ENCODE results near the gene FMN1. TPM values are rescaled to one million over a fixed set of nuclear protein-coding genes. Genes with fewer than 3 reads are reported as not detected.

FMN1 gene
- 10 to 100 TPM in 5 of 7 donors, 1 to 10 TPM in 2; 3.6 to 42.1 (median 19.6) TPM for total RNA-seq
- under 1 TPM; 0.43 to 0.83 (median 0.71) TPM for polyA plus RNA-seq
- long read RNA-seq, donor 1: 0 reads
- long read RNA-seq, donor 2: 0 reads

- no peaks in the 10 kb centered on the region for H3K36me3 ChIP-seq
- H3K27me3 ChIP-seq (replicated peaks in 1 of 7): peaks cover 0 to 22% (median 5%) of the 10 kb centered on the region in 7 donors
- peak within 1 kb of the TSS; percentile 30 to 64 (median 42) for H3K4me3 ChIP-seq
- WGBS, 5 donors: 8 to 19% (median 10%) methylated on average over 28 to 46 of the region's 46 CpGs
- peak within 1 kb of the TSS in 6 of 8 donors; percentile 51 to 71 (median 61) for H3K27ac ChIP-seq
- no peaks in the 10 kb centered on the region for H3K9me3 ChIP-seq
- intact Hi-C loops (cut with DNase I; ENCODE audit: low total_unique reads): no loop called here
- H3K4me1 ChIP-seq: peaks cover 0 to 16% (median 12%) of the 10 kb centered on the region in 6 donors
- TF ChIP-seq POLR2A (IDR thresholded peaks at IDR 0.05) (no peak), CTCF (IDR thresholded peaks at IDR 0.05 in 8 of 11, conservative IDR thresholded peaks at IDR 0.05 in 3 of 11) (no peak), POLR2AphosphoS5 (IDR thresholded peaks at IDR 0.05) (peak; percentile 68 to 83 (median 77))
- DNase-seq: peak; percentile 96
These were observed at the start of gene FMN1 for GRCh38 chr15:33194704-33195670. Gene FMN1 (minus strand): TSS chr15:33194714. CDS start chr15:33154914, 39,800 bp downstream.

DNA sequence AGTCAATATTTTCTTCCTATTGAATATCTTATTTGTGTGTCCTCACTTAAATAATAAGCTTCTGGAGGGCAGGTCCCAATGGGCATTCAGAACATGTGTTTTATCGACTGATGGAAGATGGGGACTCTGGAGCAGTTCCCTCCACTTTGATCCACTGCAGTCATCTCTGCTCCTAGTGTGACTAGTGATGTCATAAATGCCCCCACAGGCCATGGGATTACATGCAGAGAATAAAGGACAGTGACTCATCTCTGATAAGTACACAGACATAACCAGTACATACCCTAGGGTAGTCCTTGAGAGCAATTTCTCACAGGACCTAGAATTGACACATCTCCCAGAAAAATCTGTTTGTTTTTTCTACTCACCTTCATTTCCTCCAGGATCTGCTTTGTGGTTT is 49.4 kb upstream of the FMN1 start:
- Histone ChIP-seq H3K9me3 (no peaks in the 10 kb centered on the region), H3K36me3 (no peaks in the 10 kb centered on the region), H3K27ac (no peak overlapping the region), H3K27me3 (replicated peaks in 1 of 7) (peaks cover 0 to 5% (median 0%) of the 10 kb centered on the region in 7 donors), H3K4me3 (no peak overlapping the region), H3K4me1 (no peaks in the 10 kb centered on the region)
- 69 to 100% (median 90%) methylated on average over 1 of the region's 1 CpG for WGBS, 5 donors
- intact Hi-C loops (cut with DNase I; ENCODE audit: low total_unique reads): no loop called here
- no peak for TF ChIP-seq POLR2AphosphoS5 (IDR thresholded peaks at IDR 0.05)
- no peak for TF ChIP-seq POLR2A (IDR thresholded peaks at IDR 0.05)
- no peak for TF ChIP-seq CTCF (IDR thresholded peaks at IDR 0.05 in 8 of 11, conservative IDR thresholded peaks at IDR 0.05 in 3 of 11)
- no peak for DNase-seq

DNA sequence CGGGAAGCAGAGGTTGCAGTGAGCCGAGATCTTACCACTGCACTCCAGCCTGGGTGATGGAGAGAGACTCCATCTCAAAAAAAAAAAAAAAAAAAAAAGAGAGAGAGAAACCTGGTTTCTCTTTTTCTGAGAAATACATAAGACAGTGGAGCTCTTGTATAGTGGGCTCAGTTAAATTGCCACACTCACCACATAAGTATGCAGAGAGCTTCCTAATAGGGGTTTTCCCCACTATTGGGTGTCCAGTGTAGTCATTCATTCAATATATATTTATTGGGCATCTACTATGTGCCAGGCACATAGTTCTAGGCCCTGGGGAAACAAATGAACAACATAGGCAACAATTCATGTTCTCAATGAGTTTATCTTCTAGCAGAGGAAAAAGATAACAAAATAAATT is 48.9 kb upstream of the FMN1 start:
- no peak for DNase-seq
- H3K4me1 ChIP-seq: no peaks in the 10 kb centered on the region
- WGBS, 5 donors: 87 to 97% (median 95%) methylated on average over 2 of the region's 2 CpGs
- H3K9me3 ChIP-seq: no peaks in the 10 kb centered on the region
- TF ChIP-seq POLR2A (IDR thresholded peaks at IDR 0.05) (no peak), CTCF (IDR thresholded peaks at IDR 0.05 in 8 of 11, conservative IDR thresholded peaks at IDR 0.05 in 3 of 11) (no peak), POLR2AphosphoS5 (IDR thresholded peaks at IDR 0.05) (no peak)
- H3K27me3 ChIP-seq (replicated peaks in 1 of 7): peaks cover 0 to 5% (median 0%) of the 10 kb centered on the region in 7 donors
- no peak overlapping the region for H3K27ac ChIP-seq
- H3K36me3 ChIP-seq: no peaks in the 10 kb centered on the region
- H3K4me3 ChIP-seq: no peak overlapping the region
- intact Hi-C loops (cut with DNase I; ENCODE audit: low total_unique reads): no loop called here

DNA sequence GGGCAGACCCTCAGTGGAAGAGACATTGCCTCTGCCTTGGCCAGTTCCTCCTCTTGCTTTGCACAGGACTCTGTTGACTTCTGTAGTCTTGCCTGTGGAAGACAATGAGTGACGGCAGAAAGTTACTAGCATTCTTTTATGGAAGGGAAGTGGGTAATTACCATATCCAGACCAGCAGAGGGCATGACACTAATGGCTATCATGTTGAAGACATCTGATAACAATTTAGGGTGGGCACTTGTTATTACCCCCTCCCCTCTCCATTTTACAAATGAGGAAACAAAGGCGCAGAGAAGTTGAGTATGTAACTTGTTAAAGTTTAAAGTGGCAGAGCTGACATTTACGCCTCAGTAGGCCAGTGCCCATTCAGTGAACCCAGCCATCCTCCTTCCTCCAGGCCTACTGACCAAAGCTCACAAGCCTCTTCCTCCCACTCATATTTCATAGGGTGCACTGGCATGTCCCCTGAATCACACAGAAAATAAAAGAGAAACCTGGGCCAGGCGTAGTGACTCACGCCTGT is 48.2 kb upstream of the FMN1 start:
- intact Hi-C loops (cut with DNase I; ENCODE audit: low total_unique reads): no loop called here
- DNase-seq: no peak

More for the DNA sequence above, 48.2 kb upstream of the FMN1 start:
- TF ChIP-seq POLR2A (IDR thresholded peaks at IDR 0.05) (no peak), CTCF (IDR thresholded peaks at IDR 0.05 in 8 of 11, conservative IDR thresholded peaks at IDR 0.05 in 3 of 11) (peak in 4 of 11 experiments; percentile 18 to 38 (median 30))
- no peaks in the 10 kb centered on the region for H3K4me1 ChIP-seq
- H3K27me3 ChIP-seq (replicated peaks in 1 of 7): peaks cover 0 to 5% (median 0%) of the 10 kb centered on the region in 7 donors
- no peak overlapping the region for H3K4me3 ChIP-seq
- no peak overlapping the region for H3K27ac ChIP-seq
- 74 to 85% (median 81%) methylated on average over 5 of the region's 5 CpGs for WGBS, 5 donors
- H3K9me3 ChIP-seq: no peaks in the 10 kb centered on the region
- no peaks in the 10 kb centered on the region for H3K36me3 ChIP-seq
